Islet of Langerhans (tissue), 1 donor: Measurements from ENCODE around the gene BRD3OS.
"Not testable (repeated sequence)": the region's sequence is repeated elsewhere in the genome, so short reads cannot be mapped to it uniquely, and the experiment has no call there.

Experiments
- FAIRE-seq: peaks from one replicate; lab custom pipeline; 2011; peaks lifted over from hg19 to GRCh38; lab: Jason Lieb, UNC

Gene BRD3OS

GRCh38 chr9:134024828-134025605 is at the start of gene BRD3OS:
BRD3OS (plus strand) TSS chr9:134025481; CDS start chr9:134026748, 1,267 bp downstream.
- no peak for FAIRE-seq

- FAIRE-seq: no peak
These were observed 49.8 kb upstream of the BRD3OS start for GRCh38 chr9:133975511-133975910.

GRCh38 chr9:133976191-133976861 is 49.0 kb upstream of the BRD3OS start:
- FAIRE-seq: no peak

- no peak for FAIRE-seq
These were observed 48.4 kb upstream of the BRD3OS start for GRCh38 chr9:133976887-133977286.

- no peak for FAIRE-seq
These were observed 47.7 kb upstream of the BRD3OS start for GRCh38 chr9:133977421-133978201.

- no peak for FAIRE-seq
These were observed 46.9 kb upstream of the BRD3OS start for GRCh38 chr9:133978226-133978898.

- FAIRE-seq: no peak
These were observed 46.4 kb upstream of the BRD3OS start for GRCh38 chr9:133978899-133979272.

- FAIRE-seq: no peak
These were observed 45.9 kb upstream of the BRD3OS start for GRCh38 chr9:133979273-133979920.

- no peak for FAIRE-seq
These were observed 45.1 kb upstream of the BRD3OS start for GRCh38 chr9:133979921-133980863.

- no peak for FAIRE-seq
These were observed 44.3 kb upstream of the BRD3OS start for GRCh38 chr9:133980864-133981588.

GRCh38 chr9:133981589-133981957 is 43.7 kb upstream of the BRD3OS start:
- FAIRE-seq: no peak

GRCh38 chr9:133981958-133982681 is 43.2 kb upstream of the BRD3OS start:
- FAIRE-seq: no peak

- FAIRE-seq: no peak
These were observed 42.1 kb upstream of the BRD3OS start for GRCh38 chr9:133982971-133983720.

- FAIRE-seq: no peak
These were observed 39.2 kb upstream of the BRD3OS start for GRCh38 chr9:133986061-133986460.

- FAIRE-seq: no peak
These were observed 38.4 kb upstream of the BRD3OS start for GRCh38 chr9:133986774-133987445.

GRCh38 chr9:133987446-133987788 is 37.9 kb upstream of the BRD3OS start:
- FAIRE-seq: no peak

GRCh38 chr9:133987946-133988665 is 37.2 kb upstream of the BRD3OS start:
- FAIRE-seq: no peak

- FAIRE-seq: not testable (repeated sequence)
These were observed 36.5 kb upstream of the BRD3OS start for GRCh38 chr9:133988771-133989170.
